ENCODE measurements around the gene PACRG. TPM values are rescaled to one million over a fixed set of nuclear protein-coding genes. Genes with fewer than 3 reads are reported as not detected.

Gene PACRG
- total RNA-seq, 1 experiment from 2014 or later = 0.26 TPM

DNA sequence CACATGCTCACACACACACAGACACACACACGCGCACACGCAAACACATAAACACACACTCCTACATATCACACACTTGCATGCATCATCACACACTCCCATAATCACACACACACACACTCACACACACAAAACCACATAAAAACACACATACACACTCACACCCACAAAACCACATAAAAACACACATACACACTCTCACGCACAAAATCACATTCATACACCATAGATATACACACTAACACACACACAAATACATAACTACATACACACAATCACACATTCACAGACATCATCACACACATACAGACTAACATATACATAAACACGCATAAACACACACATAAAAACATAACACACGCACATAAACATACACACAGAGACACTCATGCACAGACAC is 629.0 kb downstream of the PACRG start:
- Histone ChIP-seq H2BK12ac (ENCODE audit: insufficient read length, low read depth, low read length) (no peak overlapping the region), H4K5ac (ENCODE audit: insufficient read length, low read depth, low read length) (no peak overlapping the region), H3K4me1 (ENCODE audit: insufficient read depth, low read length) (peaks cover 5% of the 10 kb centered on the region; the same call in 1 of the 2 replicates), H3K27ac (ENCODE audit: insufficient read length, low read depth, low read length) (no peak overlapping the region), H2AFZ (ENCODE audit: low read length) (no peak overlapping the region), H3K56ac (ENCODE audit: insufficient read length, low read depth, low read length) (no peak overlapping the region), H3K23me2 (ENCODE audit: insufficient read length, low read depth, low read length, poor library complexity, severe bottlenecking) (peaks cover 2% of the 10 kb centered on the region), H3K79me2 (ENCODE audit: insufficient read depth, low read length) (no peaks in the 10 kb centered on the region), H3K27me3 (ENCODE audit: insufficient read depth, low read length) (no peaks in the 10 kb centered on the region), H3K9me3 (ENCODE audit: control insufficient read depth, low read depth, low read length) (no peaks in the 10 kb centered on the region), H2BK5ac (ENCODE audit: insufficient read length, low read length) (no peak overlapping the region), H2BK20ac (ENCODE audit: low read depth, low read length, poor library complexity, severe bottlenecking) (no peak overlapping the region), H3K79me1 (ENCODE audit: insufficient read depth, low read depth, low read length, poor library complexity, severe bottlenecking) (no peaks in the 10 kb centered on the region), H3K18ac (ENCODE audit: insufficient read length, low read depth, low read length) (no peak overlapping the region), H3K23ac (ENCODE audit: insufficient read length, low read depth, low read length) (no peak overlapping the region), H3K4me2 (ENCODE audit: insufficient read depth, insufficient read length, low read length) (no peak overlapping the region), H4K8ac (replicated peaks; ENCODE audit: insufficient read length, low read depth, low read length) (no peak overlapping the region), H4K20me1 (ENCODE audit: control insufficient read depth, insufficient read depth, insufficient read length) (no peaks in the 10 kb centered on the region), H2AK5ac (ENCODE audit: insufficient read length, low read length) (no peak overlapping the region), H3K9ac (ENCODE audit: extremely low read depth, insufficient read length, low read length) (no peak overlapping the region), H2BK15ac (ENCODE audit: low read depth, low read length) (no peak overlapping the region), H3T11ph (ENCODE audit: low read length) (no peak overlapping the region), H2BK120ac (ENCODE audit: low read depth, low read length, poor library complexity, severe bottlenecking) (no peak overlapping the region), H3K4ac (ENCODE audit: low read depth, low read length) (no peak overlapping the region), H4K91ac (ENCODE audit: insufficient read length, low read depth, low read length) (no peak overlapping the region), H3K14ac (ENCODE audit: insufficient read depth, low read length) (no peak overlapping the region)
- TF ChIP-seq, protein P1, sequence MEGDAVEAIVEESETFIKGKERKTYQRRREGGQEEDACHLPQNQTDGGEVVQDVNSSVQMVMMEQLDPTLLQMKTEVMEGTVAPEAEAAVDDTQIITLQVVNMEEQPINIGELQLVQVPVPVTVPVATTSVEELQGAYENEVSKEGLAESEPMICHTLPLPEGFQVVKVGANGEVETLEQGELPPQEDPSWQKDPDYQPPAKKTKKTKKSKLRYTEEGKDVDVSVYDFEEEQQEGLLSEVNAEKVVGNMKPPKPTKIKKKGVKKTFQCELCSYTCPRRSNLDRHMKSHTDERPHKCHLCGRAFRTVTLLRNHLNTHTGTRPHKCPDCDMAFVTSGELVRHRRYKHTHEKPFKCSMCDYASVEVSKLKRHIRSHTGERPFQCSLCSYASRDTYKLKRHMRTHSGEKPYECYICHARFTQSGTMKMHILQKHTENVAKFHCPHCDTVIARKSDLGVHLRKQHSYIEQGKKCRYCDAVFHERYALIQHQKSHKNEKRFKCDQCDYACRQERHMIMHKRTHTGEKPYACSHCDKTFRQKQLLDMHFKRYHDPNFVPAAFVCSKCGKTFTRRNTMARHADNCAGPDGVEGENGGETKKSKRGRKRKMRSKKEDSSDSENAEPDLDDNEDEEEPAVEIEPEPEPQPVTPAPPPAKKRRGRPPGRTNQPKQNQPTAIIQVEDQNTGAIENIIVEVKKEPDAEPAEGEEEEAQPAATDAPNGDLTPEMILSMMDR (conservative IDR thresholded peaks at IDR 0.05) = no peak
- DNase-seq = no peak
- no peak overlapping the region for H3K4me3 Mint-ChIP-seq
- H3K36me3 Mint-ChIP-seq (ENCODE audit: insufficient read depth in 1 of 3, low read depth in 3 of 3) = no peaks in the 10 kb centered on the region
- H3K4me1 Mint-ChIP-seq = peaks cover 15 to 24% of the 10 kb centered on the region in 2 experiments; a peak in 3 of 4 replicates
- no peak overlapping the region for H3K27ac Mint-ChIP-seq
- 100% methylated on average over 6 of the region's 6 CpGs for WGBS (ENCODE audit: extremely low coverage, insufficient read length, low lambda C conversion rate)
- peaks cover 1% of the 10 kb centered on the region for H3K27me3 Mint-ChIP-seq (ENCODE audit: low read depth)
- no peaks in the 10 kb centered on the region for H3K9me3 Mint-ChIP-seq
